HG03025 (cell line): Measurements from ENCODE around the gene INPP5A.

Experiments used
- ATAC-seq: cut with Tn5 transposase; IDR thresholded peaks from one replicate; pipeline ENCODE4 v1.9.1; 2021; ENCODE audit warnings: mild to moderate bottlenecking, moderate library complexity; ENCODE audit not compliant: unreplicated experiment, low FRiP score

Gene INPP5A

DNA sequence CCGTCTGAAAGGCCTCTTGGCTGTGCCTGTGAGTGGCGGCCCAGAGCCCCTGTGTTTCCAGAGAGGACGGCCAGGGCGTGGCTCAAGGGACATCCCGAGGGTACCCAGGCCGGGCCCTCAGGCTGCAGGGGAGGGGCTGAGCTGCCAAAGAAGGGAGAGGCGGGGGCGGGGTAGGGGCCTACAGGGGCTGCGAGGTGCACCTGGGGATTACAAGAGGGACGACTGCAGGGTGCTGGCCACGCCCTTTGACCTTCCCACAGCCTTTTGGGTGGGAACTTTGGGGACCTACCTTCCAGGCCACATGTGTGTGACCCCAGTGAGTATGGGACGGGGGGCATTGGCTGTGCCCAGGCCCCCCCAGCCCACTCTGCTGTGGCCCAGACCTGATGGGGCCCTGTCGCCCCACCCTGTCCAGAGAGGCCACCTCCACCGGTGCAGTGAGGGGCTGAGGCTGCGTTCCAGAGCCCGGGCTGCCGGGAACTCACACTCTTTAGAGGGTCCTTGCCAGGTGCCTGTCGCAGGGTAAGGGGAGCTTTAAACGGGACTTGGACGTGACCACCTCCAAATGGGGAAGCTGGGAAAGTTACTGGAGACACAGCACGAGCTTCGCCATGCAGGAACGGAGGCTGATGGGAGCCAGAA, 267.3 kb downstream of the INPP5A start:
- no peak for ATAC-seq

DNA sequence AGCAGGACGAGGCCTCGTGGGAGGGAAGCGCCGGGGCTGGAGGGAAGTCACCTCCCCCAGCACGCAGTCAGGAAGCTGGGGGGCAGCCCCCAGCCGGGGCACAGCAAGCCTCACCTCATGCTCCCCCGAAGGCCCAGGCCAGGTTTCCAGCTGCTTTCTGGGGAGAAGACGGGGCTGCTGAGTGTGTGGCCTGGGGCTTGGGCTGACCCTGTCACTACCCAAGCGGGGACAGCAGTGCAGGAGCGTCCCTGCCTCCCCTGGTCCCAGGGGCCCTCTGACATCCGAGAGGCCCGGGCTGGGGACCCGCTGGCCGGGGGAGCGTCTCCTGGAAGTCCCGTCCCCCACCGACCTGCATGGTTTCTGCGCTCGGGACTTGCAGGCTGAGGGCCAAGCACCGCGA, 268.0 kb downstream of the INPP5A start:
- no peak for ATAC-seq

DNA sequence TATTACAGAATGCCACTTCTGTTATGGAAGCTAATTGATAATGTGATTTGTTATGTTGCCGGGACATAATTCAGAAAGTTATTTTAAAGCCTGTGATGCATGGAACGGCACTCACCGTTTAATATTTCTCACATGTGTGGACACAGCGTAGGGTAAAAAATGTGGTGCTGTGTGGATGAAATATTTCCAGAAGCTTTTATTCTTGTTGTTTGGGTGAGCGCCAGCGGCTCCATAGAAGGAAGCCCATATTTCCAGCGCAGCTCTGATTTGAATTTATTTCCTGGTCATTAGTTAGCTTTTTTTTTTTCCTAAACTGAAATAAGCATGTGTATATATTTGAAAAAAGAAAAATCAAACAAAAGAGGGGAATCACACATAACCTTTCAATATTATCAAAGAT, 268.5 kb downstream of the INPP5A start:
- ATAC-seq, result no peak

DNA sequence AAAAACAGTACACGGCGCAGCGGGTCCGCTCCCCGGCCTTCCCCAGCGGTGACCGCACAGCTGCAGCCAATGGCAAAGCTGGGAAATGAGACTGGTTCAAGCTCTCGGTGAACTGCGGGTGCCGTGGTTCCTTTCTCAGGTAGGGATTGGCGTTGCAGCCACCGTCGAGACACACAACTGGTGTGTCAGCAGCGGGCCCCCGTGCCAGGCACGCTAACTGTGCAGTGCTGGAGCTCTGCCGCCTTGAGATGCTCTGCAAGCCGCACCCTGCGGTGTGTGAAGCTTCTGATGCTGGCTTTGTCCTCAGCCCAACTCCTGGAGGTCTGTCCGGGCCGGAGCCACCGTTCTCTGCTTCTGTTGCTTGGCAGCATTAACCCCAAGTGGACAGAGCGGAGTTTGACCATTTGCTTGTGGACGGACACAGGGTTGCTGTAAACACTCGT, 269.0 kb downstream of the INPP5A start:
- ATAC-seq, result no peak

DNA sequence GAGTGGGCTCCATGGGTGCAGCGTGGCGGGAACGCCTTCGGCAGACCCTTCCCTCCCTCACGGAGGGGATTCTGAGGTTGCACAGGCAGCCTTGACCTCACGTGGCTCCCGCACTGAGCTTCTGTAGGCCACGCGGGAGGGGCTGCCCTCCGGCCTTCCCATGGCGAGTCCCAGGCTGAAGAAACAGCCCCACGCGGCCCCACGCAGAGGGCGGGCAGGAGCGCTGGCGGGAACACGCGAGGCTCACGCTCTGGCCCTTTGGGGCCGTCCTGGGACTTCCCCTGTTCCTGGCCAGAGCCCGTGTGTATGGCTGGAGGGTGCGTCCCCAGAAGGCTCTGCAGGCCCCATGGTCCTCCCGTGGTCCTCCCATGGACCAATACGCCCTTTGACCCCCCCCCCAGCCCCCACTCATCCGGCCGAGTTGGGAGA, 270.0 kb downstream of the INPP5A start:
- ATAC-seq, result no peak

DNA sequence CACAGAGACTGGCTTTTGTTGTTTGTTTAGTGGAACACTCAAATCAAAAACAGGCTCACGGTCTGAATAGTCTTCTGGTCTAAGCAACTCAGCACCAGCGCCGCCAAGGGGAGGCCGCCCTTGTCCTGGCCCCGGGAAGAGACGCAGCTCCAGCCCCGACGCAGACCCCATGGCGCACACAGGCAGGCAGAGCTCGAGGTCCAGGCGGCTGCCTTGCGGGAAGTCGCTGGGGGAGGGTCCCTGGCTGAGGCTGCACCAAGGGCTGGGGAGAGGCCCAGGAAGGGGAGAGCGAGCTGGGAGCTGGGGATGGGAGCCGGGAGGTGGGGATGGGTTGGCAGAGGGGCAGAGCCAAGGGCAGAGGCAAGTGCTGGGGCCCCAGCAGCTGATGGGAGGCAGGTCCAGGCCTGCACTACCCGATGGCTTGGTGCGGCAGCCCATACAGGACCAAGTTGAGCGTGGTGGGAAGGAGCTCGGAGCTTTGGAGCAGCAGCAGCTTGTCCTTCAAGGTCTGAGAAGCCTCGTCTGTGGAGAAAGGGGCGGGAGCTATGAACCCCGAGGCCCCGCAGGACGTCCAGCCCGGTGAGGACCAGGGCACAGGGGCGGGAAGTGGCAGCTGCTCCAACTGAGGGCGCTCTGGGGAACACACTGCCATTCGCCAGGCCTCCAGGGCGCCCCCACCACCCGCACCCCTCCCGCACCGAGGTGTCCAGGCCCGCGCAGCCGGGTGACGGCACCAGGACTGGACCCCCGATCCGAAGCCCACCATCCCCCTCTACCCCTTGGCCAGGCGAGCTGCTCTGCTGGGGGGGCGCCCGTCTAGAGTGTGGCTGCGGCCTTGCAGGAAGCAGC, 271.0 kb downstream of the INPP5A start:
- no peak for ATAC-seq

DNA sequence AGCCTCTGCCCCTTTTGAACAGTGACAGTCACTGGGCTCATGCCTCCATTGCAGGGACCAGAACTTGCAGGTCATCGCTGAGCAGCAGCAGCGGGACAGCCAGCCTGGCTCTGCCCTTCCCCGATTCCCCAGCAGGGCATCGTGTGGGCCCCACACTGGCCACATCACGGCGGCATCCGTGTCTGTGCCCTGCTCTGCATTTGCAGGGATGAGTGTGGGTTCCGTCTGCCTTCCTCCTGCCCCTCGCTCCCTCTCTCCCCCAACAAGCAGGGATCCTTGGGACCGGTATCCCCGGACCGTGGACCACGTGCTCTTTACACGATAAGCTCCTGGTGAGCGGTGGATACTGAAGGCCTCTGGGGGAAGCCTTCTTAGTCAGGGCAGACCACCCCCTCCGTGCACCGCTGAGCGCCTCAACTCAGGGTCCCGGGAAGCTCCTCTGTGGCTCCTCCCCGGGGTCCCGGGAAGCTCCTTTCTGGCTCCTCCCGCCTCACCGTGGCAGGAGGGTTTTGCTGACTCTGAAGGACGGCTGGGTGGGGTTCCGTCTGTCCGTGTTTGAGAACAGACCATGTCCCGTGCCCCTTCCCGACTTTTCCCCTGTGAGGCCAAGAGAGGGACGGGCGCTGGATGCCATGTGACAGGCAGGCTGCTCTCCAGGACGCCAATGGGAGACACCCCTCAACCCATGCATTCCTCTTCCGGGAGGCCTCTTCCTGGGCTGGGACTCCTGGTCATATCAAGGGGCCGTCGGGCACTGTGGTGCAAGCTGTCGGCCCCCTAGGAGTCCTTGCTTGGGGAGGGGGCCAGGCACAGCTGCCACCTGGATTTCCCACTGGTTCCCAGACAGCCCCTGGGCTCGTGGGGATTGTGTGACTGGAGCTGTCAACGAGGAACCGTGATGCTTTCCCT, 271.9 kb downstream of the INPP5A start:
- ATAC-seq, result no peak

DNA sequence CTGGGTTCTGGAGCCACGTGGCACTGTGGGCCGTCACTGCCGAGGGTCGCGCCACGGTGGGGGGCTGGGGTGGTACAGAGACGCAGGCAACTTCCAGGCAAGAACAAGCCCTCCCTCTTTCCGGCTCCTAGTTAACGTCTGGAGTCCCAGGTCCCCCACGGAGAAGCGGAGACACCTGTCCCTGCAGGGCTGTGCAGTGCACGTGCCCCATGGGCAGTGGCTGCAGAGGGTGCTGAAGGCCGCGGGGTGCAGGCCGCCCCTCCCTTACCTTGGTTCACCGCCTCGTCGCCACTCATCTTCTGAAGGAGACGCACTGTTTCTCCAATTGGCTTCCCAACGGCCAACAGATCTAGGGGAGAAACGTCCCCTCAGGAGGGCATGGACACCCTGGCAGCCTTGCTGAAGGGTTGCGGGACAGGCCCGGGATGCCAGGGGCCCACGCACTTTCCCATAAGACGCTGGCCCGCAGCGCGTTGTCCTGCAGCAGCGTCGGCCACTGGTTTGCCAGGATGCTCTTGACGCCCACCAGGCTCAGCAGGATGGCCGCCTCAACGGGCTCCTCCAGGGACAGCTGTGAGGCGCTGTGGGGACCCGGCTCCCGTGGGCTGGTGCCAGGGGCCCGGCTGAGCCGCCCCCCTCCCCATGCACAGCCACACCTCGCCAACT, 272.7 kb downstream of the INPP5A start:
- ATAC-seq, result no peak

DNA sequence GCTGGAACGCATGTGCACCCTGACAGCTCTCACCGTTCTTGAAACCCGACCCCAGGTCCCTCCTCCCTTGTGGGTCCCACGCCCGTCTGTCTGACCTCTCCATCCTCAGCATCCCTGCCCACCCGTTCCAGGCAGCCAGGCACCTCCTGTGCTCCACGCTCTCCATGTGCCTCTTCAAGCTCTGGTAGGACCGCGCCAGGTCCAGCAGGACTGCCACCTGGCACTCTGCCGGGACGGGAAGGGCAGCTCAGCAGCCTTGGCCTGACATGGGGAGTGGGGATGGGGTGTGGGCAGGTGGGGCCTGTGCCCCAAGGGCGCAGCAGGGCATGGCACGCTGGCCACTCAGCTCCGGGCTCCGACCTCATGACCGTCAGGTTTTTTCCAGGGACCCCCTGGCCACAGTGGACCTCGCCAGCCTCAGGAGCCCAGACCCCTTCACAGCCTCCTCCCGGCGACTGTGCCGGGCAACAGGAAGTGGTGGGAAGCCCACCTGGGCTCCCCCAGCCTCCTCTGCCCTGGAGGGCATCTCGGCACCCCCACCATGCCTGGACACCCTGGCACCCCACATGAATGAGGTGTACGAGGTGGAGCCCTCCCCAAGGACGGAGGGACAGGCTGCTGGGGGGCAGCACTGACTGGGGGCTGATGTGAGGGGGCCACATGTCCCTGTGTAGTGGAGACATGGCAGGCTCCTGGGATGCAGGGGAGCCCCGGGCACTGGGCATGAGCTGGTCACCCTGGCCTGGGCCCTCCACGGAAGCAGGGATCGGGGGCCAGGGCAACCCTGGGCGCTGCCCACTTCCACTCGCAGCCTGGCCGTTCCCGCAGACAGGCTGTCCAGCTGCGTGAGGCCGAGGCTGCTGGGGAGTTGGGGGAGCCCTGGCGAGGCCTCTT, 273.5 kb downstream of the INPP5A start:
- no peak for ATAC-seq

DNA sequence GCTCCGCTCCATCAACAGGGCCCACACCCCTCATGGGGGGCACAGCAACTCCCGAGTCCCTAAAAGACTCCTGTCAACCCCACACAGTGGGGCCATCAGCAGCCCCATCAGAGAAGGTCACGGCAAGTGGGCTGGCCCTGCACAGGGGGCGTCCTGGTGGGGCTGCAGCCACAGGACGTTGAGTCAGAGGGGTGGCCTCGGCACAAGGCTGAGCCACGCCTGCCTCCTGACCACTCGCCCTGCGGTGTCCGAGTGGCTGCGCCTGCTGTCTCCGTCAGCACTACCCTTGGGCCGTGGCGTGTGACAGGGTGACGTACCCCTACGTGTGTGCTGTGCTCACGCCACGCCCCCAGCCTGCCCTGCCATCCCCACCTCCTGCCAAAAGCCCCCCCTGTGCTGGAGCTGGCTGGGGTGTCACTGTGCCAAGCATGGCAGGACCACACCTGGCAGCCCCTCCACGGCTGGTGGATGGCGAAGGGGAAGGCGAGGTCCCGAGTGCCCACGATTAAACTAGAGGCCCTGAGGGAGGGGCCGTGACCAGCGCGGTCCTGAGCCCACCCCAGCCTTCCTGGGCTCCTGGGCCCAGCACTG, 274.4 kb downstream of the INPP5A start:
- no peak for ATAC-seq

DNA sequence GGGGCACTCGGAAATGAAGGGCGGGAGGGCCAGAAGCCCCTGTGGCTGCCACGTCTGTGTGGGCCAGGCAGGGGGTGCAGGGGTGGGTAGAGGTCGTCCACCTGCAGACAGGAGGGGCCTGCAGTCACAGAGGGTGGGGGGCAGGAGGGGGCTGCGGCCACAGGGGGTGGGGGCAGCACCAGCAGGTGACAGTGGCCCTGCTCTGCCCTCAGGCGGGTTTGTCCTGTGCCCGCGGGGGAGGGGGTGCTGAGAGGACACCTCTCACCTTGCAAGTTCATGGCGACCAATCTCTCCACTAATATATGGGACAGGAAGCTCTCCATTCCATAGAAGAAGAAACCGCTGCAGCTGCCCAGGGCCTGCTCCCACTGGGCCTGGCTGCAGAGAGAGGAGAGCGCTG, 274.9 kb downstream of the INPP5A start:
- no peak for ATAC-seq

DNA sequence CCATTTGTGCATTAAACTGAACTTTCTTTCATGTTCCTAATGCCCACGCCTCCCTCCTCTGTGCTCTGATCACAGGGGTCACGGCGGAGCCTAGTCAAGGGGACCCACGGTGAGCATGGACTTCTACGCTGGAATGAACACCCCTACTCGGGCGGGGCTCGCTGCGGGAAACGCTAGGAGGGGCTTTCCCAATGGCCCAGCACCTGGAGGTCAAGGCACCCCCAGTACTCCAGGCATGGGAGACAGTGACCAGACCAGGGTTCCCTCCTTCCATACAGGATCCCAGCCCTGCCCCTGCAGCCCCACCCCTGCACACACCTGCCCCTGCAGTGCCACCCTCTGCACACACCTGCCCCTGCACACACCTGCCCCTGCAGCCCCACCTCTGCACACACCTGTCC, 275.4 kb downstream of the INPP5A start:
- ATAC-seq, result no peak

DNA sequence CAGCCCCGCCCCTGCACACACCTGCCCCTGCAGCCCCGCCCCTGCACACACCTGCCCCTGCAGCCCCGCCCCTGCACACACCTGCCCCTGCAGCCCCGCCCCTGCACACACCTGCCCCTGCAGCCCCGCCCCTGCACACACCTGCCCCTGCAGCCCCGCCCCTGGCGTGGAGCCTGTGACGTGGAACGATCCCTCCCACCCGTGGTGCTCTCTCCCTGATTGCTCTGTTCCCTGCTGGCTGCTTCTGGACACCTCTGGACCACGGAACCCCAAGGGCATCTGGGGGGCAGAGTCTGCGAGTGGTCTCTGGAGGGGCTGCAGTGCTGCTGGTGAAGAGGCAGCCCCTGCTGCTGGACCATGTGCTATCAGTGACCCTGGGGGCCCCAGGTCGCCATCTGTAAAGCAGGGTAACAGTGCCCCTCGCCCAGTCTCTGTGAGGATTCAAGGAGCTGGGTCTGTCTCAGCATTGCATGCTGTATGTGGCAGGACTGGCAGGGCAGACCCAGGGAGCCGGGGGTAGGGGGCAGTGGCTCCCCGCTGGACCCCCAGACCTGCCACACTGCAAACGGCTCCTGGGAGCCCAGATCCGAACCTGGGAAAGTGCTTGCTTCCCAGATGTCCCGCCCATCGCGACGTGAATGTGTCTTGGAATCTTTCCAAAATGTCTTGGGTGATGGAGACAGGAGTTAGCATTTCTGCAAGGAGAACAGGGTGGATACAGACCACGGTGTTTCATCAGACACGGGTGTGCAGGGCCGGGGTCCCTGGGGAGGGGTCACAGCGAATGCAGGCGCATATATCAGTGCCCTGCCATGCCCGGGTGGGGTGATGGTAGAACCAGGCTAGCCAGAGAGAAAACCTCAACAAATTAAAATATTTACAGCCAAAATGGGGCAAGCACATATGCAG, 276.2 kb downstream of the INPP5A start:
- no peak for ATAC-seq

DNA sequence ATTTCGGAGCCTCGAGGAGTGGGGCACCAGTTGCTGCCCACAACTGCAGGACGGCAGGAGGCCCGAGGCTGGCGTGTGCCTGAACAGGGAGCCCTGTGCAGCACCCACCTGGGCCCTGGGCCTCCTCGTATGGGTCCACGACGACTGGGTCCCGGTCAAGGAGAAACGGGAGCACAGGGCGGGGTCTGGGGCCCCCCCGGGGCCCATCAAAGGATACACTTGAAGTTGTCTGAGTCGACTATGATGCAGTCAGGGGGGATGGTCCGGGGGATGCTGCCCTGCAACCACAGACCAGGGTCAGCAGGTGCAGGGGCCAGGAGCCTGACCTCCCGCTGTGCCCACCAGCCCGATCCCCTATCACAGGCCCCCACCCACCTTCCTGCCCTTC, 276.9 kb downstream of the INPP5A start:
- no peak for ATAC-seq

DNA sequence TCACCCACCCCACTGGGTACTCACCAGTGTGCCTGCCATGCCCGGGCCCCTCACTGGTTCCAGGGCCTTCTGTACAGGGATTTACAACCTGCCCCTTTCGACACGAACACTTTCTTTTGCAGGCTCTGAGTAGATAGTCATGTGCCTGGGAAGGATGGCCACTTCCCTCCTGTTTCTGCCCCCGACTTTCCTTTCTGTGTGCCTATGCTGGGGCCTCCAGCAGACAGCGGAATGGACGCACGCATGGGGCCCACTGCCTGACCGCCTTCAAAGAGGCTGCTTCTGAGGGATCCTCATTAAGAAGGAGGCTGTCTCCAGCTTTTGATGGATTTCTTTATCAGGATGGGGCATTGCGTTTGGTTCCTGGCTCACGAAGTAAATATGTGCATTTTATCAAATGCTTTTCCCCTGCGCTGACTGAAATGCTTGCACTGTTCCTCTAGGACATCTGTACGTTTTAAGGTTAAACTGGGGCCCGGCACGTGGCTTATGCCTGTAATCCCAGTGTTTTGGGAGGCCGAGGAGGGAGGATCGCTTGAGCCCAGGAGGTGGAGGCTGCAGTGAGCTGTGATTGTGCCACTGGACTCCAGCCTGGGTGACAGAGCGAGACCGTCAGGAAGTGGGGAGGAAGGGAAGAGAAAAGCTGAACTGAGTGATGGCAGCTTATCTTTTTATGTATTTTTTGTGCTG, 277.7 kb downstream of the INPP5A start:
- no peak for ATAC-seq

DNA sequence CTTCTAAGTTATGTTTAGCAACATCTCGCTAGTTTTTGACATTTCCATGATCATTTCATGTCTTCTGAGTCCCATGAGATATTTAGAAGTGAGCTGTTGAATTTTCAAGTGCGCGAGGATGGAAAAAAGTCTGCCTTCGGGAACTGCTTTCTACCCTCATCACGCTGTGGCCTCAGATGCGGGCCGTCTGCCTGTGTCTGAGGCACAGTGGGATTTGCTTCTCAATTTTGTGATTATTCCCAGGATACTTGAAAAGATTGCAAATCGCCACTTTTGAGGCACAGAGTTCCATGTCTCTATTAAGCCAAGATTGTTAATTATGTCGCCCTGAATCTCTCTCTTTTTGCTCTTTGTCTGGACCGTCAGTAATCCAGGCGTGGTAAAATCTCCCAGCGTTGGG, 279.1 kb downstream of the INPP5A start:
- ATAC-seq, result no peak

DNA sequence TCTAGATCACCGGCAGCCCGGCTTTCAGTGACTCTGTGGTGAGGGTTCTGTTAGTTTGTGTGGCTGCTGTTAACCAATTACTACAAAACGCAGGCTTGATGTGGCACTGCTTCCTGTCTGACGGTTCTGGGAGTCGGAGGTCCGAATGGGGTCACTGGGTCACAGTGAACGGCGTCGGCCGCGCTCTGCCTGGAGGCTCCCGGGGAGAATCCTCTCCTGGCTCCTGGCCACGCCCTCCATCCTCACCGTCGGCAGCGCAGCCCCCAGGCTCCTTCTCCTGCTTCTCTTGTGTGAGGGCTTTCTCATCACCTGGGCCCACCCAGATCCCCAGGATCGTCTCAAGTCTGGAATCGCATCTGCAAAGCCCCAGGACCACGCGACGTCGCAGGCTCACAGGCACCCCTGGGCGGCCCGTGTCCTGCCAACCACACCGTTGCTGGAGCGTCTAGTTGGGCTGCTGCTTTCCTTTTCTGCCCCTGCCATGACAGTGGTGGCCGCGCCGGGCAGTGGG, 280.2 kb downstream of the INPP5A start:
- no peak for ATAC-seq
